HG03064 (cell line): Measurements from ENCODE around the gene KCNE1.
A peak's percentile ranks its signal among the peaks of the same experiment; 100 is the strongest.
"Not testable (repeated sequence)": the region's sequence is repeated elsewhere in the genome, so short reads cannot be mapped to it uniquely, and the experiment has no call there.

Experiments
- ATAC-seq: cut with Tn5 transposase; IDR thresholded peaks from one replicate; pipeline ENCODE4 v1.9.1; 2021; ENCODE audit warnings: low read depth; ENCODE audit not compliant: unreplicated experiment

KCNE1 gene

GRCh38 chr21:34511787-34512455, at the start of gene KCNE1:
TSS of gene KCNE1 (minus strand) at chr21:34512210. CDS start at chr21:34449634, 62,576 bp downstream.
- no peak for ATAC-seq

- ATAC-seq = no peak
Observed at GRCh38 chr21:34561806-34562205, 49.8 kb upstream of the KCNE1 start.

GRCh38 chr21:34560609-34561008, 48.6 kb upstream of the KCNE1 start:
- ATAC-seq = no peak

DNA sequence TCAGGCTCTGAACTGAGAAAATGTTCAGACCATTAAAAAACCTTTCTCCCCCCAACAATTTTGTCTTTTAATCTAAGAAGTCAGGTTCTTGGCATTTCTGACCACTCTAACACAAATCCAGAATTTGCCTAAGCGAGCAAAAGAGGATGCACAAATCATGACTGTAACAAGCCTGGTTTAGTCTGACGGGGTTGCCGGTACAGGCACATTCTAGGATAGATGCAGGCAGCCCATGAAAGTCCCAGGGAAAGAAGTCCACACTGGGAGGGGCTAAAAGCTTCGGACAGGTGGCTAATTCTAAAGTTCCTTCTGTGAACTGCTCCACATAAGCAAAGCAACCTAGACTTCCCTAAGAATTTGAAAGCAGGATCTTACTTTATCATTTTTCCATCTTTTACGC, 48.0 kb upstream of the KCNE1 start:
- no peak for ATAC-seq

GRCh38 chr21:34559089-34559631, 47.1 kb upstream of the KCNE1 start:
- ATAC-seq = no peak

DNA sequence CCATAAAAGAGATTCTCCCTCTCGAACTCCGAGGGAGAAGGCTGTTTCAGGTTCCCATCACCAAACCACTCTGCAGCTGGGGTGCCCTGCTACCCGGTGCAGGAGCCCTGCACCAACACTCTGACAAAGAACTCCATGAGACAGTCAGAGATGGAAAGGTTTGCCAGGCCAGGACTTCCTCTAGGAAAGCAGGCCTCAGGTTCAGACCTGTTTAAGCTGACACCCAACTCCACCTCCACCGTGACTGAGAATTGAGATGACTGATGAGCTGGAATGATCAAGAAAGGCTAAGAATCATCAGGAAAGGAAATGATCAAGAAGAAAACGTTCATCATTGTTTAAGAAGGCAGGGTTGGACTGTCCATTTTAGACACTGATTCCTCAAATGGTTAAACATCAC, 46.2 kb upstream of the KCNE1 start:
- ATAC-seq = no peak

GRCh38 chr21:34557261-34557660, 45.3 kb upstream of the KCNE1 start:
- ATAC-seq = no peak

DNA sequence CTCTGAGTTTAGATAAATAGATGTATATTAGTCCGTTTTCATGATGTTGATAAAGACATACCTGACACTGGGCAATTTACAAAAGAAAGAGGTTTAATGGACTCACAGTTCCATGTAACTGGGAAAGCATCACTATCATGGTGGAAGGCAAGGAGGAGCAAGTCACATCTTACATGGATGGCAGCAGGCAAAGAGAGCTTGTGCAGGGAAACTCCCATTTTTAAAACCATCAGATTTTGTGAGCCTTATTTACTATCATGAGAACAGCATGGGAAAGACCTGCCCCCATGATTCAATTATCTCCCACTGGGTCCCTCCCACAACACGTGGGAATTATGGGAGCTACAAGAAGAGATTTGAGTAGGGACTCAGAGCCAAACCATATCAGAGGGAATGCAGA, 42.7 kb upstream of the KCNE1 start:
- ATAC-seq = not testable (repeated sequence)

DNA sequence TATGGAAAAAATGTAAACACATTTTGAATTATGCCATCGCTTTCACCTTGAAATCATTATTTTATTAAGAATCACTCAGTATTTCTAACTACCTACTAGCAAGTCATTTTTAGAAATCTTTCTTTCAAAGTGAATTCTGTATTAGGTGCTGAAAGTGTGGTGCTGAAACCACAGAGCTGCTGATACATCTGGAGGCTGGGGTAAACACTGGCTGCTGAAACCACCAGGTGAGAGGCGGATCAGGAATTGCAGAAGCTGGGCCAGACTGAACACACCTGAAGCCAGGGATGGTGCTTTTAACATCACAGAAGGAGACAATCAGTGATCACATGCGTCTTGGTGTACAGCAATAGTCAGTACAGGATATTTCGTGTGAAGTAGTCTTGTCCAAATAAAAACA, 42.2 kb upstream of the KCNE1 start:
- no peak for ATAC-seq

- no peak for ATAC-seq
Observed at GRCh38 chr21:34553151-34553952, 41.3 kb upstream of the KCNE1 start.

- ATAC-seq = no peak
Observed at GRCh38 chr21:34552360-34553098, 40.5 kb upstream of the KCNE1 start.

DNA sequence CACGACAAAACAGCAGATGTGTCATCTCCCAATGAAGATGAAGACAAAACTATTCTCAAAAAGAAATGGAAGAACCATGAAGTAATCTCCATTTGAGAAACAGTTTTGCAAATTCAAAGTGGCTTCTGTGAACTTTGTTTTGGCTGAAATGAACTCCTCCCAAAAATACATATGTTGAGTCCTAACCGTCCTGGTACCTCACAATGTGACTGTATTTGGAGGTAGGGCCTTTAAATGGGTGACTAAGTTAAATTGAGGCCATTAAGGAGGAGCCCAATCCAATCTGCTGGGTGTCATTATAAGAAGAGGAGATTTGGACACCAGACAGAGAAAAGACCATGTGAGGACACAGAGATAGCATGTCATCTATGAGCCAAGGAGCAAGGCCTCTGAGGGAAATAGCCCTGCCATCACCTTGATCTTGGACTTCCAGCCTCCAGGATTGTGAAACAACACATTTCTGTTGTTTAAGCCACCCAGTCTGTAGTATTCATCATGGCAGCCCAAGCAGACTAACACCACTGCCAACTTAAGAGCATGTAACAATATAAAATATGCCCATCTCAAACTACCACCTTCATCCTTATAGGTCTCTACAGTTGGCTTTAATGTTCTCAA, 38.3 kb upstream of the KCNE1 start:
- no peak for ATAC-seq

GRCh38 chr21:34548781-34549376, 36.9 kb upstream of the KCNE1 start:
- no peak for ATAC-seq

GRCh38 chr21:34546542-34546941, 34.5 kb upstream of the KCNE1 start:
- ATAC-seq = no peak

DNA sequence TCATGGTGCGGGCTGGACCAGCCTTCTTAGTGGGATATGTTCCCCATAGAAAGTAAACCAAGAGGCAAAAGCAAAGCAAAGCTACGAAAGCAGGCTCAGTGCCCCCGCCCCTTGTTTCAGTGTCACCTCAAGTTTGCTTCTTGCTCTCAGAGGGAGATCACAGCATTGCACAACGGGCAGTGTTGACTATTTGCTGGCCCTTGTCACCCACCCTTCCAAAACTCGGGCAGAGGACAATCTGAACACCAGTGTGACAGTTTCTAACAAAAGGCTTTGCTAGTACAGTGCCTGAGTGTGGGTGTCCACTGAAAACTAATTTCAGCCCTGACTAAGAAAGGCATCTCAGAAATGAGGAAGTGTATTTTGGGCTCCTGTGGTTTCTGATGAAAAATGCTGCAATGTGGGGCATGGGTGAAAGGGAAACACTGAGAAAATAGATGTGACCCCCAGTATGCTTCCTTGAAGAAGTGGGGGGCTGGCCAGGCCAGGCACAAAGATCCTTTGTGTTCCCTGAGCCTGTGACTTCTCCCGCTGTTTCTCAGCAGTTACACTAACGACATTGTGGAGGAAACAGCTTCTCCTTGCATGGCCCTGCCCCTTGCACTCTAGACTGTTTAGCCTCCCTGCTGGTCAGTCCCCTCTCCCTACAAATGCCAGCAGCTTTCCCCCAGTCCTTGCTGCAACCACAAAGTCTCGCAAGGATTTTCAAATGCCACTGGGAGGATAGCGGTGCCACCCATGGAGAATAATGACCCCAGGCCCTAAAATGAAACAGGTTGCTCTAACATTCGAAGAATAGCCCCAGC, 33.3 kb upstream of the KCNE1 start:
- peak; percentile 75 for ATAC-seq

GRCh38 chr21:34544032-34544496, 32.1 kb upstream of the KCNE1 start:
- no peak for ATAC-seq

- no peak for ATAC-seq
Observed at GRCh38 chr21:34543017-34543416, 31.0 kb upstream of the KCNE1 start.

DNA sequence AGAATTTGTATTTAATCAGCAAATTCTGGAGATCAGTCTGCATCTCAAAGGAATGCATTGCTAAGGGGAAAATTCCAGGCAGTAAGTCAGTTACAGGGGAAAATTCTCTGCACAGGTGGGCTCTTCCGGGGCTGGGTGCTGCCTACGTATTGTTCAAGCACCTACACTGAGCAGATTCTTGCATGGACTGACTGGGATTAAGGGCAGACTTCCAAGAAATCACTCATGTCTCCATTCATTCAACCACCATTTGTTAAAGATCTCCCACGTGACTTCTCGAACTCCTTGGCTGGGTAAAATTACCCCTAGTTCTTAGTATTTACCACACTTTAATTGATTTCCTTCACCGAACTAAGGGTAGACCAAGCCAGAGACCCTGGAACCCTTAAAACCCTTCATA, 28.2 kb upstream of the KCNE1 start:
- ATAC-seq = no peak

DNA sequence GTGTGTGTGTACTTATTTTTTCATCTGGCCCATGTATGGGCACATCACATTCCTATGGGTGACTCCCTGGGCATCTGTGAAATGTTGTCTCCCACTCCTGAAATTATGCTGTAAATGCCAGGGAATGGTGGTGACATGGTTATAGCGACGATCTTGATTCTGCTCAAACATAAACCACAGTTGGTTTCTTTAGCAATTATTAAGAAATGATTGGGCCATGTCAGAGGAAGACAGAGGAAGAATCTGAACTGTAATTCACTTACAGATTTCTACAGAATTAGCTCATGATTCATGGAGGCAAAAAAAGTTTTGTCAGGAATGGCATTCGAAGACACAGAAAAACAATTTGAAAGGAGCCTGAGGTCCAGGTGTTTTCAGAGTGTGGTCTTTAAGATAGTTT, 25.8 kb upstream of the KCNE1 start:
- ATAC-seq = no peak
